ENCODE measurements around the gene SIRT2.

DNA sequence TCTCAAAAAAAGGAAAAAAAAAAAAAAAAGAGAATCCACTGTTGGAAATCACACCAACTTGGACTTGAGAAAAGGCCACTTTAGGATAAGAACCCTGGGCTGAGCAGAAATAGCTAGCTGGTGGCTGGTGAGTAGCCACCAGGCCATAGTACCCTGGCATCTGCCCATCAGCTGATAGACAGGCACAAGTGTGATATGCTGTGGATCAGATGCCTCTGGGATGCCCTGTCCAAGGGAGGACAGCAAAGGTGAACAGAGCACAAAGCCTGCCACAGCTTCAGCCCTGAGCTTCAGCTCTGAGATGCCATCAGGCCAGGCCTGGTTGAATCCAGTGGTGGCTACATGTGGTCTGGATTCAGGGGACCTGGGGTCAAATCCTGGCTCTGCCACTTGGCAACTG lies 8.7 kb downstream of the SIRT2 start:
- TF ChIP-seq EP300 (conservative IDR thresholded peaks at IDR 0.05; ENCODE audit: poor library complexity, severe bottlenecking) (no peak), POLR2AphosphoS5 (IDR thresholded peaks at IDR 0.05) (no peak), EZH2 (IDR thresholded peaks at IDR 0.05; ENCODE audit: borderline replicate concordance, insufficient read depth, low read length, poor library complexity, severe bottlenecking) (no peak), RAD21 (conservative IDR thresholded peaks at IDR 0.05) (no peak), TAF1 (IDR thresholded peaks at IDR 0.05; ENCODE audit: low read depth) (no peak), SMC3 (conservative IDR thresholded peaks at IDR 0.05; ENCODE audit: poor library complexity) (no peak)
- TF ChIP-seq, protein P1, sequence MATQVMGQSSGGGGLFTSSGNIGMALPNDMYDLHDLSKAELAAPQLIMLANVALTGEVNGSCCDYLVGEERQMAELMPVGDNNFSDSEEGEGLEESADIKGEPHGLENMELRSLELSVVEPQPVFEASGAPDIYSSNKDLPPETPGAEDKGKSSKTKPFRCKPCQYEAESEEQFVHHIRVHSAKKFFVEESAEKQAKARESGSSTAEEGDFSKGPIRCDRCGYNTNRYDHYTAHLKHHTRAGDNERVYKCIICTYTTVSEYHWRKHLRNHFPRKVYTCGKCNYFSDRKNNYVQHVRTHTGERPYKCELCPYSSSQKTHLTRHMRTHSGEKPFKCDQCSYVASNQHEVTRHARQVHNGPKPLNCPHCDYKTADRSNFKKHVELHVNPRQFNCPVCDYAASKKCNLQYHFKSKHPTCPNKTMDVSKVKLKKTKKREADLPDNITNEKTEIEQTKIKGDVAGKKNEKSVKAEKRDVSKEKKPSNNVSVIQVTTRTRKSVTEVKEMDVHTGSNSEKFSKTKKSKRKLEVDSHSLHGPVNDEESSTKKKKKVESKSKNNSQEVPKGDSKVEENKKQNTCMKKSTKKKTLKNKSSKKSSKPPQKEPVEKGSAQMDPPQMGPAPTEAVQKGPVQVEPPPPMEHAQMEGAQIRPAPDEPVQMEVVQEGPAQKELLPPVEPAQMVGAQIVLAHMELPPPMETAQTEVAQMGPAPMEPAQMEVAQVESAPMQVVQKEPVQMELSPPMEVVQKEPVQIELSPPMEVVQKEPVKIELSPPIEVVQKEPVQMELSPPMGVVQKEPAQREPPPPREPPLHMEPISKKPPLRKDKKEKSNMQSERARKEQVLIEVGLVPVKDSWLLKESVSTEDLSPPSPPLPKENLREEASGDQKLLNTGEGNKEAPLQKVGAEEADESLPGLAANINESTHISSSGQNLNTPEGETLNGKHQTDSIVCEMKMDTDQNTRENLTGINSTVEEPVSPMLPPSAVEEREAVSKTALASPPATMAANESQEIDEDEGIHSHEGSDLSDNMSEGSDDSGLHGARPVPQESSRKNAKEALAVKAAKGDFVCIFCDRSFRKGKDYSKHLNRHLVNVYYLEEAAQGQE (IDR thresholded peaks at IDR 0.05; ENCODE audit: borderline replicate concordance): no peak
- TF ChIP-seq, protein P2, sequence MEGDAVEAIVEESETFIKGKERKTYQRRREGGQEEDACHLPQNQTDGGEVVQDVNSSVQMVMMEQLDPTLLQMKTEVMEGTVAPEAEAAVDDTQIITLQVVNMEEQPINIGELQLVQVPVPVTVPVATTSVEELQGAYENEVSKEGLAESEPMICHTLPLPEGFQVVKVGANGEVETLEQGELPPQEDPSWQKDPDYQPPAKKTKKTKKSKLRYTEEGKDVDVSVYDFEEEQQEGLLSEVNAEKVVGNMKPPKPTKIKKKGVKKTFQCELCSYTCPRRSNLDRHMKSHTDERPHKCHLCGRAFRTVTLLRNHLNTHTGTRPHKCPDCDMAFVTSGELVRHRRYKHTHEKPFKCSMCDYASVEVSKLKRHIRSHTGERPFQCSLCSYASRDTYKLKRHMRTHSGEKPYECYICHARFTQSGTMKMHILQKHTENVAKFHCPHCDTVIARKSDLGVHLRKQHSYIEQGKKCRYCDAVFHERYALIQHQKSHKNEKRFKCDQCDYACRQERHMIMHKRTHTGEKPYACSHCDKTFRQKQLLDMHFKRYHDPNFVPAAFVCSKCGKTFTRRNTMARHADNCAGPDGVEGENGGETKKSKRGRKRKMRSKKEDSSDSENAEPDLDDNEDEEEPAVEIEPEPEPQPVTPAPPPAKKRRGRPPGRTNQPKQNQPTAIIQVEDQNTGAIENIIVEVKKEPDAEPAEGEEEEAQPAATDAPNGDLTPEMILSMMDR (IDR thresholded peaks at IDR 0.05; ENCODE audit: poor library complexity, severe bottlenecking): no peak
